ENCODE results near the gene CLDND1. TPM values are rescaled to one million over a fixed set of nuclear protein-coding genes. Genes with fewer than 3 reads are reported as not detected.

CLDND1 gene
- 40.5 to 67.3 TPM (median 58.8 TPM) in 5 replicates for total RNA-seq (2022; extraction: Qiagen RNA extraction; ENCODE audit: low read depth)

GRCh38 chr3:98522544-98523281 lies at the start of gene CLDND1:
CLDND1 (minus strand) TSS chr3:98522902; CDS start chr3:98521424, 1,478 bp downstream.

GRCh38 chr3:98531622-98532274 lies 9.0 kb upstream of the CLDND1 start, which contains the start of gene GPR15:
GPR15 (plus strand) TSS chr3:98531978; CDS start chr3:98532034, 56 bp downstream.

GRCh38 chr3:98497381-98497780 lies 25.3 kb downstream of the CLDND1 start, which contains the start of gene OR5K2:
OR5K2 (plus strand) TSS chr3:98497681; CDS start chr3:98497681, 0 bp downstream.

Other genes with a start within 250 kb of the CLDND1 start
- gene OR5H2, start 240.4 kb downstream of the CLDND1 start, total RNA-seq (2022; extraction: Qiagen RNA extraction; ENCODE audit: low read depth) = not detected in 5 replicates
- gene OR5K4, start 169.0 kb downstream of the CLDND1 start, total RNA-seq (2022; extraction: Qiagen RNA extraction; ENCODE audit: low read depth) = not detected in 5 replicates
- not detected in 5 replicates for gene OR5K3, start 132.2 kb downstream of the CLDND1 start, total RNA-seq (2022; extraction: Qiagen RNA extraction; ENCODE audit: low read depth)
- gene OR5K1, start 59.7 kb downstream of the CLDND1 start, total RNA-seq (2022; extraction: Qiagen RNA extraction; ENCODE audit: low read depth) = not detected in 5 replicates
- gene OR5K2, start 25.2 kb downstream of the CLDND1 start, total RNA-seq (2022; extraction: Qiagen RNA extraction; ENCODE audit: low read depth) = not detected in 5 replicates
- gene GPR15, start 9.1 kb upstream of the CLDND1 start, total RNA-seq (2022; extraction: Qiagen RNA extraction; ENCODE audit: low read depth) = not detected in 5 replicates
- 21.5 to 25.8 TPM (median 23.2 TPM) in 5 replicates for gene CPOX, start 70.7 kb upstream of the CLDND1 start, total RNA-seq (2022; extraction: Qiagen RNA extraction; ENCODE audit: low read depth)
- 0.60 to 1.9 TPM (median 0.91 TPM) in 5 replicates for gene ST3GAL6, start 240.4 kb upstream of the CLDND1 start, total RNA-seq (2022; extraction: Qiagen RNA extraction; ENCODE audit: low read depth)

Data from A549 treated with CpdA at 1 μM for 4 hours (cell line).